Peyer's patch (tissue), 4 donors: ENCODE data around the gene PRKAG3. TPM values are rescaled to one million over a fixed set of nuclear protein-coding genes. Genes with fewer than 3 reads are reported as not detected.

Experiments used
- DNase-seq, 3 donors: peaks; one replicate each; pipeline ENCODE4 v3.0.0-alpha.2; 2017 to 2019
- H3K27ac ChIP-seq, 4 donors: fragments of 200-600 bp; sonication (generic); one replicate each; pipeline ENCODE4 v1.5.1; 2016 to 2019
- H3K27me3 ChIP-seq, 2 donors: fragments of 200-600 bp; sonication (generic); one replicate each; pipeline ENCODE4 v1.5.1; 2019
- H3K36me3 ChIP-seq, 3 donors: fragments of 200-600 bp; sonication (generic); one replicate each; pipeline ENCODE4 v1.5.1; 2016 to 2019
- H3K4me1 ChIP-seq, 4 donors: fragments of 200-600 bp; sonication (generic); one replicate each; pipeline ENCODE4 v1.5.1; 2016 to 2019
- H3K4me3 ChIP-seq, 4 donors: fragments of 200-600 bp; sonication (generic); 1 replicate in 3 of 4; 2 replicates in 1 of 4; pipeline ENCODE4 v1.5.1; 2016 to 2019; ENCODE audit warnings: mild to moderate bottlenecking in 1 of 4
- H3K9me3 ChIP-seq, 4 donors: fragments of 200-600 bp; sonication (generic); one replicate each; pipeline ENCODE4 v1.5.1; 2016 to 2019; ENCODE audit warnings: mild to moderate bottlenecking in 1 of 4
- POLR2A ChIP-seq, 2 donors: fragments of 450-650 bp; IDR thresholded peaks; one replicate each; pipeline ENCODE4 v1.5.1; 2017; ENCODE audit warnings: antibody characterized with exemption in 2 of 2, mild to moderate bottlenecking in 2 of 2, moderate library complexity in 2 of 2
- total RNA-seq, 4 donors: library from RNA; depleted of rRNA; stranded (reverse); fragments of >200 nt; gene quantifications; one replicate each; pipeline ENCODE4 v1.1.0, GENCODE V29; 2016
- TF ChIP-seq, protein P1 (sequence below), 6 experiments: fragments of 450-650 bp in 4 of 6; fragments of 200-600 bp in 2 of 6; sonication (generic) in 1 of 6; IDR thresholded peaks; one replicate each; pipeline ENCODE4 v1.5.1; 2017 to 2019; ENCODE audit warnings: antibody characterized with exemption in 6 of 6, mild to moderate bottlenecking in 3 of 6, moderate library complexity in 1 of 6

Gene PRKAG3
- total RNA-seq, 4 donors from 2014 or later: not detected

DNA sequence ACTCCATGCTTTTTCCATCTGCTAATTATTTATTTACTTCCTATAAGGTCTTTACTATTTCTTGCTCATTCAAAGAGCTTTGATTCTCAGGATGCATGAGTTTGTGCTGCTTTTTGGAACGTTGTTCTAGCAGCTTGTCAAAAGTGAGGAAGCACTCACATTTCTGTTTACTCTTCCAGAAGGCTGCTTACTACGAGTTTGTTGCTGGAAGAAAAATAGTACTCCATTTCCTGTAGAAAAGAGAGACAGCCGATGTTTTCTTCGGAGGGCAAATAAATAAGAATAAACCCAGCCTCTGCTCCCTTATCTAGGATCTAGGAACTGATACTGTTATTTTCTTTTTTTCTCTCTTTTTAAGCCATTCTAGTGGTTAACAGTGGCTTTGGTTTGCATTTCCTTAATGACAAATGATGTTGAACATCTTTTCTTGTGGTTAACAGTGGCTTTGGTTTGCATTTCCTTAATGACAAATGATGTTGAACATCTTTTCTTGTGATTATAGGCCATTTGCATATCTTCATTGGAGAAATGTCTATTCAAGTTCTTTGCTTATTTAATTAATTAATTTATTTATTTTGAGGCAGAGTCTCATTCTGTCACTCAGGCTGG is 29.1 kb downstream of the PRKAG3 start:
- Histone ChIP-seq H3K4me1 (peaks cover 0 to 14% (median 0%) of the 10 kb centered on the region in 4 donors), H3K9me3 (no peaks in the 10 kb centered on the region), H3K27me3 (no peaks in the 10 kb centered on the region), H3K36me3 (no peaks in the 10 kb centered on the region), H3K27ac (no peak overlapping the region), H3K4me3 (no peak overlapping the region)
- DNase-seq: no peak
- TF ChIP-seq, protein P1, sequence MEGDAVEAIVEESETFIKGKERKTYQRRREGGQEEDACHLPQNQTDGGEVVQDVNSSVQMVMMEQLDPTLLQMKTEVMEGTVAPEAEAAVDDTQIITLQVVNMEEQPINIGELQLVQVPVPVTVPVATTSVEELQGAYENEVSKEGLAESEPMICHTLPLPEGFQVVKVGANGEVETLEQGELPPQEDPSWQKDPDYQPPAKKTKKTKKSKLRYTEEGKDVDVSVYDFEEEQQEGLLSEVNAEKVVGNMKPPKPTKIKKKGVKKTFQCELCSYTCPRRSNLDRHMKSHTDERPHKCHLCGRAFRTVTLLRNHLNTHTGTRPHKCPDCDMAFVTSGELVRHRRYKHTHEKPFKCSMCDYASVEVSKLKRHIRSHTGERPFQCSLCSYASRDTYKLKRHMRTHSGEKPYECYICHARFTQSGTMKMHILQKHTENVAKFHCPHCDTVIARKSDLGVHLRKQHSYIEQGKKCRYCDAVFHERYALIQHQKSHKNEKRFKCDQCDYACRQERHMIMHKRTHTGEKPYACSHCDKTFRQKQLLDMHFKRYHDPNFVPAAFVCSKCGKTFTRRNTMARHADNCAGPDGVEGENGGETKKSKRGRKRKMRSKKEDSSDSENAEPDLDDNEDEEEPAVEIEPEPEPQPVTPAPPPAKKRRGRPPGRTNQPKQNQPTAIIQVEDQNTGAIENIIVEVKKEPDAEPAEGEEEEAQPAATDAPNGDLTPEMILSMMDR (IDR thresholded peaks at IDR 0.05): no peak
- TF ChIP-seq POLR2A (IDR thresholded peaks at IDR 0.05): no peak

DNA sequence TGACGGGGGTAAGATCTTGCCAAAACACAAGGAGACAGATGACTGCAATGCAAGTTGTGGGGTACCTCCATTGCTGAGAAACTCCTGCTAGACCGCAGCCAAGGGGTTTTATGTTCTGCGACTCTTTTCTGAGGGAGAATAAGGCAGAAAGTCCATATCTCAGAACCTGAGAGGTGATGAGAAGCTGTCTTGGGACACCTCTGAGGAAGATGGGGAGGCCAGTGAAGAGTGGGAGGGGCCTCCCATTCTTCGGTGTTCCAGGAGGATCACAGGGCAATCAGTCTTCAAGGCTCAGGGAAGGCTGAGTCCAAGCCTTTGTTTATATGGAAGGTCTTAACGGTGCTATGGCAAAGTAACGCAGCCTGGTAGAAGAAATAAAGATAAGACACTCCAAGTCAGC is 31.6 kb downstream of the PRKAG3 start:
- no peak overlapping the region for H3K27ac ChIP-seq
- no peak for DNase-seq
- no peaks in the 10 kb centered on the region for H3K4me1 ChIP-seq
- no peaks in the 10 kb centered on the region for H3K27me3 ChIP-seq
- no peak overlapping the region for H3K4me3 ChIP-seq
- H3K36me3 ChIP-seq: no peaks in the 10 kb centered on the region
- no peaks in the 10 kb centered on the region for H3K9me3 ChIP-seq
- no peak for TF ChIP-seq POLR2A (IDR thresholded peaks at IDR 0.05)
- TF ChIP-seq, protein P1 (IDR thresholded peaks at IDR 0.05): no peak

DNA sequence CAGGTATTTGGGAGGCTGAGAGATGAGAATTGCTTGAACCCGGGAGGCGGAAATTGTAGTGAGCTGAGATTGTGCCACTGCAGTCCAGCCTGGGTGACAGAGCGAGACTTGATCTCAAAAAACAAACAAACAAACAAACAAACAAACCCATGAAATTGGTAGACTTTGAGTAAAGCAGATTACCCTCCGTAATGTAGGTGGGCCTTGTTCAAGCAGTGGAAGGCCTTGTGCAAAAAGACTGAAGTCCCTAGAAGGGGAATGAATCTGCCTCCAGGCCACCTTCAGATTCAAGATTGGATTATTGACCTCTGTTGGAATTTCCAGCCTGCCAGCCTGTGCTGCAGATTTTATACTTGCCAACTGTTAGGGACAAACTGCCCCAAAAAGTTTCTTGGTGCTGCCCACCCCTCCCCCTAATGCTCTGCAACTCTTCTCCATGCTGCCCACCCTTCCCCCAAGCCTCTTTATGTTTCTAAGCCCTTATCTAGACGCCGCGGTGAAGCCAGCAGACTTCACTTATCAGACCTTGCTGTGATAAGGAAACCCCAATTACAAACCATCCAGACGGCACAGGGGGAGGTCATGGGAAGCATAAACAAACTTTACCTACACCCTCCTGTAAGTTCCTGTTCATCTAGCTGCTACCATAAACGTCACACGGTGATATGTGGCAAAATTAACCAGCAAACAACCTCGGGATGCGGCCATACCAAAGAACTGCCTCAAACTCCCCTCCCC is 32.7 kb downstream of the PRKAG3 start:
- no peak for DNase-seq
- H3K27ac ChIP-seq: no peak overlapping the region

DNA sequence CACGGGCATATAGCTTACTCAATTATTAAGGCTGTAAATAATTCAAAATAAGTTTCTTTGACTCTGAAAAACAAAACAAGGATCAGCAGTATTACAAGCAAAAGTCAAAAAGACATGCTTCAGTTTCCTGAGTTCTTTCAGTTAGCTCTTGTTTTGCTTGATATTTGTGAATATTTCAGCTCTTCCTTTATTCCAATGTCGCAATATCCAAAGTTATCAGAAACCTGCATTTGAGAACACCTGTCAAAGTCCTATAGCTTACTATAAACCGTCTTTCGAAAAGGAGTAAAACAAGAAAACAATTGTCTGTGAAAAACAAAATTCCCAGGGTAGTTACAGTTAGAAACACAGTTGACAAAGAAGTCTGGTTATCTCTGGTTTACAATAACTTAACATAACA is 34.9 kb downstream of the PRKAG3 start:
- Histone ChIP-seq H3K4me1 (no peaks in the 10 kb centered on the region), H3K36me3 (no peaks in the 10 kb centered on the region), H3K27me3 (no peaks in the 10 kb centered on the region), H3K27ac (no peak overlapping the region), H3K9me3 (no peaks in the 10 kb centered on the region), H3K4me3 (no peak overlapping the region)
- TF ChIP-seq POLR2A (IDR thresholded peaks at IDR 0.05): no peak
- TF ChIP-seq, protein P1 (IDR thresholded peaks at IDR 0.05): no peak
- DNase-seq: no peak

More for the DNA sequence above, 32.7 kb downstream of the PRKAG3 start:
- Histone ChIP-seq H3K9me3 (no peaks in the 10 kb centered on the region), H3K27me3 (no peaks in the 10 kb centered on the region), H3K4me3 (no peak overlapping the region), H3K36me3 (no peaks in the 10 kb centered on the region), H3K4me1 (no peaks in the 10 kb centered on the region)
- TF ChIP-seq, protein P1 (IDR thresholded peaks at IDR 0.05): no peak
- no peak for TF ChIP-seq POLR2A (IDR thresholded peaks at IDR 0.05)

DNA sequence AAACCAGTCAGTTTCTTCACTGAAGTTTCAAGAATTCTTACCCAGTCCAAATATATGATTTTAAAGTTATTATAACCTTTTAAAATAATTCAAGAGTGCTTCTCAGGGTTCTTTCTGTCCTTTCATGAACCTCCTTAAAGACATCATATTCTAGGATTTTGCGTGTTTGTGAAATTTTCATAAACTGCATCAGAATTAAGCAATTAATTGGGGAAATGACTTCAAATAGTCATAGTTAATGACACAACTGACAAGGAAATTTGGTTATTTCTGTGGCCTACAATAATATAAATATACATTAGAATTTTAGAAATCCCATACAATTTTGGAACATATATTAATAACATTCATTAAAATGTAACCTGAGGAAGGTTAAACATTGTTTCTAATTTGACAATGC is 39.2 kb downstream of the PRKAG3 start:
- no peak for DNase-seq

More for the DNA sequence above, 39.2 kb downstream of the PRKAG3 start:
- no peaks in the 10 kb centered on the region for H3K36me3 ChIP-seq
- H3K9me3 ChIP-seq: no peaks in the 10 kb centered on the region
- TF ChIP-seq, protein P1 (IDR thresholded peaks at IDR 0.05): no peak
- TF ChIP-seq POLR2A (IDR thresholded peaks at IDR 0.05): no peak
- H3K27ac ChIP-seq: no peak overlapping the region
- no peaks in the 10 kb centered on the region for H3K4me1 ChIP-seq
- no peak overlapping the region for H3K4me3 ChIP-seq
- H3K27me3 ChIP-seq: no peaks in the 10 kb centered on the region
